Immature natural killer cell (primary cell): ENCODE results near the gene SNX21. TPM values are rescaled to one million over a fixed set of nuclear protein-coding genes. Genes with fewer than 3 reads are reported as not detected.
"Not testable (repeated sequence)": the region's sequence is repeated elsewhere in the genome, so short reads cannot be mapped to it uniquely, and the experiment has no call there.

Experiments
- DNase-seq, 3 donors: peaks; one replicate each; pipeline ENCODE4 v3.0.0; 2022; ENCODE audit warnings: mixed read lengths in 1 of 3
- H3K27ac Mint-ChIP-seq, 6 donors: one replicate each; pipeline ENCODE4 v1.8.0; 2020; ENCODE audit warnings: mixed read lengths in 6 of 6, mild to moderate bottlenecking in 5 of 6, inconsistent platforms in 4 of 6, moderate library complexity in 3 of 6
- H3K27me3 Mint-ChIP-seq, 3 donors: one replicate each; pipeline ENCODE4 v1.8.0; 2020 to 2021; ENCODE audit warnings: low read depth in 3 of 3, mild to moderate bottlenecking in 3 of 3, mixed read lengths in 3 of 3, moderate library complexity in 3 of 3, inconsistent platforms in 1 of 3
- H3K36me3 Mint-ChIP-seq, 3 donors: one replicate each; pipeline ENCODE4 v1.8.0; 2020; ENCODE audit warnings: mixed read lengths in 3 of 3, inconsistent platforms in 2 of 3, mild to moderate bottlenecking in 2 of 3
- H3K4me1 Mint-ChIP-seq, 2 donors: one replicate each; pipeline ENCODE4 v1.8.0; 2020; ENCODE audit warnings: inconsistent platforms in 2 of 2, mild to moderate bottlenecking in 2 of 2, mixed read lengths in 2 of 2, moderate library complexity in 1 of 2
- H3K4me3 Mint-ChIP-seq, 5 donors: one replicate each; pipeline ENCODE4 v1.8.0; 2020; ENCODE audit warnings: mild to moderate bottlenecking in 5 of 5, mixed read lengths in 5 of 5, inconsistent platforms in 3 of 5, moderate library complexity in 3 of 5
- H3K9me3 Mint-ChIP-seq, 6 donors: one replicate each; pipeline ENCODE4 v1.8.0; 2020; ENCODE audit warnings: mild to moderate bottlenecking in 6 of 6, mixed read lengths in 6 of 6, inconsistent platforms in 4 of 6, moderate library complexity in 3 of 6
- polyA plus RNA-seq, 3 donors: library from polyadenylated mRNA; unstranded; fragments of 300-500 nt; fragmentation: Illumina TruSeq; gene quantifications; one replicate each; pipeline ENCODE4 v1.2.3, GENCODE V29; 2021

SNX21 gene, protein sequence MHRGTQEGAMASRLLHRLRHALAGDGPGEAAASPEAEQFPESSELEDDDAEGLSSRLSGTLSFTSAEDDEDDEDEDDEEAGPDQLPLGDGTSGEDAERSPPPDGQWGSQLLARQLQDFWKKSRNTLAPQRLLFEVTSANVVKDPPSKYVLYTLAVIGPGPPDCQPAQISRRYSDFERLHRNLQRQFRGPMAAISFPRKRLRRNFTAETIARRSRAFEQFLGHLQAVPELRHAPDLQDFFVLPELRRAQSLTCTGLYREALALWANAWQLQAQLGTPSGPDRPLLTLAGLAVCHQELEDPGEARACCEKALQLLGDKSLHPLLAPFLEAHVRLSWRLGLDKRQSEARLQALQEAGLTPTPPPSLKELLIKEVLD
- polyA plus RNA-seq, result 1 to 10 TPM; 1.6 to 2.5 (median 2.2) TPM

DNA sequence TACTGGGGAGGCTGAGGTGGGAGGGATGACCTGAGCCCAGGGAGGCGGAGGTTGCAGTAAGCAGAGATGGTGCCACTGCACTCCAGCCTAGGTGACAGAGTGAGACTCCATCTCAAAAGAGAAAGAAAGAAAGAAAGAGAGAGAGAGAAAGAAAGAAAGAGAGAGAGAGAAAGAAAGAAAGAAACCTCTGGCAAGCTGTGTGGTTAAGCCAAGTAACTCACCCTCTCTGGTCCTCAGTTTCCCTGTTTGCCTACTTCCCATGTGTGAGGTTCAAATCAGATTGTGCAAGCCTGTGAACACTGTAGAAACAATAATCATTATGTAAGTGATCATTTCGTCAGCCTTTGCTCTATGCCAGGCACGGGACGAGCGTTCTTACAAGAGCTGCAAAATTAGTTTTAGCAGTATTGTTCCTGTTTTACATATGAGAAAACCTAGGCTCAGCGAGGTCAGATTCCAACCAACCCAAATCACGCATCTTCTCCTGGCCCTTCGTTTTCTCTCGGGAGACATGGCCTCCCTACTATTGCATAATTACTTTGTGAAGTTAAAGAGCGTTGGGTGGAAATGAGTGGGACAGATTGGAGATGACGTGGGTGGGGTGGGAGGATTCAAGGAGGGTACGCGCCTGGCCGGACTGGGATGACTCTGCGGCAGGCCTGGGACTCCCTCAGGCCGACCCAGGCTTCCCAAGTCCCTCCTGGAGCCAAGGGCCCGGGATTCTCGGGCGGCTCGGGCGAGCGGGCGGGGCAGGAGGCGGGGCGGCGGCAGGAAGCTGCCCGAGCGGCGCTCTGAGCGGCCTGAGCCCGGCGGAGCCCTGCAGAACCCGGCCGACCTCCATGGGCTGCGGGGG is at the start of gene SNX21:
TSS of gene SNX21 (plus strand) at position 770 of the 853 bp plus-strand sequence. CDS start 121 bp downstream, outside the sequence.
- peaks cover 9 to 12% of the 10 kb centered on the region in 2 donors for H3K4me1 Mint-ChIP-seq
- no peaks in the 10 kb centered on the region for H3K27me3 Mint-ChIP-seq
- H3K9me3 Mint-ChIP-seq, result peaks cover 0 to under 1% (median 0%) of the 10 kb centered on the region in 6 donors
- H3K36me3 Mint-ChIP-seq, result no peaks in the 10 kb centered on the region
- peak within 1 kb of the TSS; percentile 75 to 86 (median 83) for H3K4me3 Mint-ChIP-seq
- peak; percentile 15 to 31 (median 30) for DNase-seq
- H3K27ac Mint-ChIP-seq, result peak within 1 kb of the TSS in 3 of 6 donors; percentile 3 to 66 (median 32)

DNA sequence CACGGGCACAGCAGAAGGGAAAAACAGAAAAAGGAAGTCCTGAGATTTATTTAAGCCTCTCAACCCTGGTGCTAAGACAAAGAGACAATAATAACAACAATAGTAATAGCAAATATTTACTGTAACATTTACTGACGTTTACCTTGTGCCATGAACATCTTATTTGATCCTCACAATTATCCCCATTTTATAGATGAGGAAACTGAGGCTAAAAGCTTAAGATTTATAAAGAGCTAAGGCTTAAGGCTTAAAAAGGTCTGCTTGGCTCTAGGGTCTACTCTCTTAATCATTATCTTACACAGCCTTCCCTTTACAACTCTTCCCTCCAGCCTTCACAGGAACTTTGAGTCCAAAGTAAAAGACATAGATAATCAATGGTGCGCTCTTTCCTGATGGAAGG is 45.2 kb upstream of the SNX21 start:
- no peak for DNase-seq
- Mint-ChIP-seq H3K36me3 (peaks cover 0 to 3% (median 0%) of the 10 kb centered on the region in 3 donors), H3K27me3 (peaks cover 3 to 12% (median 8%) of the 10 kb centered on the region in 3 donors), H3K9me3 (no peaks in the 10 kb centered on the region), H3K27ac (no peak overlapping the region), H3K4me1 (peaks cover 14 to 15% of the 10 kb centered on the region in 2 donors), H3K4me3 (no peak overlapping the region)

DNA sequence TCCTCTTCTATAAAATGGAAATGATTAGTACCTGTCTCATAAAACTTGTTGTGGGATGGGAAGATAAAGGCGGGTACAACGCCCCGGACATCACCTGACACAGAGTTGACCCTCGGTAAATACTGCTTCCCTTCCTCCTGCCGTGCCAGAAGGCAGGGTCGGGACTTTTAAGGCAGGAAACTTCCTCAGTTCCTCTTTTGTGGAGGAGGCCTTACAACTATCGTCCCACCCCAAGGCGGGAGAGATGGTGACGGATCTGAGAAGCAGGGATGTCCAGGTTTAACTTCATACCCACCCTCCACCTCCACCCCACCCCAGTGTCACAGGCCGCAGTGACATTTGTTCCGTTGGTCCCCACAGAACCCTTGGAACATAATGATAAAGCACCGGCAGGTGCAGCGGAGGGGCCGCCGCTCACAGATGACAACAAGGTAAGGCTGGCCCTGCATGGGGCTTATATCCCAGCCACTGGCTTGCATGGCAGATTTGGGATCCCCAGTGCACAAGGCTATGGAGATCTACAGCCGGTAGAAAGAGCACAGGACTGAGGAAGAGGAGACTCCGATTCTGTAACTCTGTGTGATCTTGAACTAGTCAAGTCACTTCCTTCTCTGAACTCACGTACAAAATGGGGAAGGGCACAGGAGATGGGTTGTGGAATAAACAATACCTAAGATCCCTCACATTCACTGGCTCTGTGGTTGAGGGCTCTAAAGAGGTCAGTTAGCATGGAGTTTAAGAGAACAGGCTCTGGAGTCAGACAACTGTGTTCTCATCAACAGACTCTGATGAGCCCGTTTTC is 41.1 kb upstream of the SNX21 start:
- peak overlapping the region; percentile 75 to 96 (median 86) for H3K27ac Mint-ChIP-seq
- peak in 1 of 3 donors; percentile 10 for DNase-seq
- peaks cover 14 to 19% (median 16%) of the 10 kb centered on the region in 3 donors for H3K36me3 Mint-ChIP-seq
- peaks cover 3 to 5% (median 5%) of the 10 kb centered on the region in 3 donors for H3K27me3 Mint-ChIP-seq
- H3K9me3 Mint-ChIP-seq, result no peaks in the 10 kb centered on the region
- H3K4me3 Mint-ChIP-seq, result peak overlapping the region; percentile 86 to 96 (median 92)
- H3K4me1 Mint-ChIP-seq, result peaks cover 15 to 20% of the 10 kb centered on the region in 2 donors

DNA sequence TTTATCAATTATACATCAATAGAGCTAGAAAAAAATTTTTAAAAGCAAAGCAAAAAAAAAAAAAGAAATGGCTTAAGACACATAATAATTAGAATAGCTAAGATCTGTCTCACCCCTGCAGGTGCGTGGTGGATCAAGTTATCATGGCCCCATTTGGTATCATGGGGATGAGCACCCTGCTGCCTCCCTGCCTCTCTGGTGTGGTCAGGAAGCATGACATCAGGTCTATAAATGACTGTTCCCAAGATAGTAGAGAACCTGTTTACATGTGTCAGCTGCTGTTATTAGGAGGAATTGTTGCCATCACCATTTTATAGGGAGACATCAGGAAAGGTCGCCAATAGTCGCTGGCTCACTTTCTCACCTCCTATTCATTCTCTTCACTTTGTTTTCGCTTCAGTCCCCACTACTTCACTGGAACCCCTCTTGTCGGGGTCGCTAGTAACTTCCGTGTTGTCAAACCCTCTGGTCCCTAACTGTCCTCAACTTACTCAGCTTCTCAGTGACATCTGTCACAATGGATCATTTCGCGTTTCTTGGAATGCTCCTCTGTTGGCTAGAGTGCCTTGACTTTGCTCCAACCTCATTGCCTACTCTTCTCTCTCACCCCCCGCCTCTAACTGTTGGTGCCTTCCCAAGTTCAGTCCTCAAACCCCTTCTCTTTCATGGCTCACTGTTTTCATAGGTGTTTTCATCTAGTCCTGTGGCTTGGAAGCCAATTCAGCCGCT is 37.1 kb upstream of the SNX21 start:
- H3K9me3 Mint-ChIP-seq, result no peaks in the 10 kb centered on the region
- peaks cover 14 to 20% (median 18%) of the 10 kb centered on the region in 3 donors for H3K36me3 Mint-ChIP-seq
- peak overlapping the region in 2 of 6 donors; percentile 11 to 44 for H3K27ac Mint-ChIP-seq

DNA sequence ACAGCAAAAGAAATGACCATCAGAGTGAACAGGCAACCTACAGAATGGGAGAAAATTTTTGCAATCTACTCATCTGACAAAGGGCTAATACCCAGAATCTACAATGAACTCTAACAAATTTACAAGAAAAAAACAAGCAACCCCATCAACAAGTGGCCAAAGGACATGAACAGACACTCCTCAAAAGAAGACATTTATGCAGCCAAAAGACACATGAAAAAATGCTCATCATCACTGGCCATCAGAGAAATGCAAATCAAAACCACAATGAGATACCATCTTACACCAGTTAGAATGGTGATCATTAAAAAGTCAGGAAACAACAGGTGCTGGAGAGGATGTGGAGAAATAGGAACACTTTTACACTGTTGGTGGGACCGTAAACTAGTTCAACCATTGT is 36.1 kb upstream of the SNX21 start:
- DNase-seq, H3K4me3 Mint-ChIP-seq, H3K27me3 Mint-ChIP-seq, H3K9me3 Mint-ChIP-seq: not testable (repeated sequence)
- Mint-ChIP-seq H3K36me3 (peaks cover 21 to 28% (median 23%) of the 10 kb centered on the region in 3 donors), H3K4me1 (peaks cover 20 to 28% of the 10 kb centered on the region in 2 donors), H3K27ac (peak overlapping the region in 2 of 6 donors; percentile 15 to 17)

More for the DNA sequence above, 37.1 kb upstream of the SNX21 start:
- H3K27me3 Mint-ChIP-seq, result peaks cover 3 to 5% (median 3%) of the 10 kb centered on the region in 3 donors
- DNase-seq, result no peak
- no peak overlapping the region for H3K4me3 Mint-ChIP-seq
- peaks cover 26 to 34% of the 10 kb centered on the region in 2 donors for H3K4me1 Mint-ChIP-seq

DNA sequence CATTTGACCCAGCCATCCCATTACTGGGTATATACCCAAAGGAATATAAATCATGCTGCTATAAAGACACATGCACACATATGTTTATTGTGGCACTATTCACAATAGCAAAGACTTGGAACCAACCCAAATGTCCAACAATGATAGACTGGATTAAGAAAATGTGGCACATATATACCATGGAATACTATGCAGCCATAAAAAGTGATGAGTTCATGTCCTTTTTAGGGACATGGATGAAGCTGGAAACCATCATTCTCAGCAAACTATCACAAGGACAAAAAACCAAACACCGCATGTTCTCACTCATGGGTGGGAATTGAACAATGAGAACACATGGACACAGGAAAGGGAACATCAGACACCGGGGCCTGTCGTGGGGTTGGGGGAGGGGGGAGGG is 35.6 kb upstream of the SNX21 start:
- not testable (repeated sequence) for H3K9me3 Mint-ChIP-seq, H3K27me3 Mint-ChIP-seq, DNase-seq, H3K4me3 Mint-ChIP-seq, H3K27ac Mint-ChIP-seq
- peaks cover 15 to 23% of the 10 kb centered on the region in 2 donors for H3K4me1 Mint-ChIP-seq
- peaks cover 21 to 31% (median 25%) of the 10 kb centered on the region in 3 donors for H3K36me3 Mint-ChIP-seq

DNA sequence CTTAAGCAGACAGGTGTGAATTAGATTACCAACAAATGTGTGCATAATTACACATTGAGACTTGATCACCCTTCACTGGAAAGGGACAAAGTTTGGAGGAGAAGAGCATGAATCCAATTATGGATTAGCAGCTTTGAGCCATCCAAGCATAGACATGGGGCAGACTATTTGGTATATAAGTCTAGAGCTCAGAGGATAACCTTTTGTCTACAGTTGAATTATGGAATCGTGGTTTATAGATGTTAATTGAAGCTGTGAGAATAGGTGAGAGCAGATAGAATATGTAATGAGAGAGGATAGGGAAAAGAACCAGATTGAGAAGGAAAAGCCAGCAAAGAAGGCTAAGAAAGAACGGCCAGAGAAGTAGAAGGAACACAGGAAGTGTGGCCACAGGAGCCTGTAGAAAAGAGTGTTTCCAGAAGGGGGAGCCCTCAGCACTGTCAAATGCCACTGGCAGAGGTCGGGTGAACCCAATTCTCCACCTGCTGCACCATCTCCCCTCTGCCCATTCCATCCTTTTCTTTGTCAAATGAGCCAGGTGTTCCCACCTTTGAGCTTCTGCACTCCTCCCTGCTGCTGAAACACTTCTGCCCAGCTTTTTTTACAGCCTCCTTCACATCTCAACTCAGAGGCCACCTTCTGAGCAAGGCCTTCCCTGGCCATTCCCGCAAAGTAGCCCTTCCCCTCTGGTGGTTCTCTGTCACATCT is 34.5 kb upstream of the SNX21 start:
- peak; percentile 55 to 65 (median 60) for DNase-seq
- H3K4me1 Mint-ChIP-seq, result peaks cover 13 to 22% of the 10 kb centered on the region in 2 donors
- H3K4me3 Mint-ChIP-seq, result peak overlapping the region; percentile 34 to 66 (median 51)
- no peaks in the 10 kb centered on the region for H3K9me3 Mint-ChIP-seq
- peaks cover 26 to 42% (median 29%) of the 10 kb centered on the region in 3 donors for H3K36me3 Mint-ChIP-seq
- H3K27ac Mint-ChIP-seq, result peak overlapping the region; percentile 0 to 80 (median 56)
- no peaks in the 10 kb centered on the region for H3K27me3 Mint-ChIP-seq

DNA sequence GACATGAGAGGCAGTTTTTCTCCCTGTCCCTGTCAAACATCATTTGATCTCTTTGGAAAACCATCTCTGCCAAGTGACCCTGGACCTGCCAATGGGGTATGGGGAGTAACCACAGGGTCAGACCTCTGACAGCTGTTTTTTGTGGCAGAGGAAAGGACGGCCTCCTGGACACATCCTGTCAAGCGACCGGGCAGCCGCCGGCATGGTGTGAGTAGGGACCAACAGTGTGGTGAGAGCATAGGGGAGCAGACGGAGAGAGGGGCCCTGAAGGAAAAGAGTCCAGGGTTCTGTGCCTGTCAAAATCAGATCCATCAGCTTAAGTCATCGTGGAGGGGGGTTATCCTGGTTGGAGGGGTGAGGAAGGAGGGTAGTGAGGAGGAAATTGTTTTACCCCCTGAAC is 31.7 kb upstream of the SNX21 start:
- Mint-ChIP-seq H3K36me3 (peaks cover 23 to 46% (median 25%) of the 10 kb centered on the region in 3 donors), H3K27me3 (no peaks in the 10 kb centered on the region), H3K4me1 (peaks cover 13 to 16% of the 10 kb centered on the region in 2 donors), H3K9me3 (no peaks in the 10 kb centered on the region), H3K4me3 (no peak overlapping the region), H3K27ac (no peak overlapping the region)
- DNase-seq, result no peak

DNA sequence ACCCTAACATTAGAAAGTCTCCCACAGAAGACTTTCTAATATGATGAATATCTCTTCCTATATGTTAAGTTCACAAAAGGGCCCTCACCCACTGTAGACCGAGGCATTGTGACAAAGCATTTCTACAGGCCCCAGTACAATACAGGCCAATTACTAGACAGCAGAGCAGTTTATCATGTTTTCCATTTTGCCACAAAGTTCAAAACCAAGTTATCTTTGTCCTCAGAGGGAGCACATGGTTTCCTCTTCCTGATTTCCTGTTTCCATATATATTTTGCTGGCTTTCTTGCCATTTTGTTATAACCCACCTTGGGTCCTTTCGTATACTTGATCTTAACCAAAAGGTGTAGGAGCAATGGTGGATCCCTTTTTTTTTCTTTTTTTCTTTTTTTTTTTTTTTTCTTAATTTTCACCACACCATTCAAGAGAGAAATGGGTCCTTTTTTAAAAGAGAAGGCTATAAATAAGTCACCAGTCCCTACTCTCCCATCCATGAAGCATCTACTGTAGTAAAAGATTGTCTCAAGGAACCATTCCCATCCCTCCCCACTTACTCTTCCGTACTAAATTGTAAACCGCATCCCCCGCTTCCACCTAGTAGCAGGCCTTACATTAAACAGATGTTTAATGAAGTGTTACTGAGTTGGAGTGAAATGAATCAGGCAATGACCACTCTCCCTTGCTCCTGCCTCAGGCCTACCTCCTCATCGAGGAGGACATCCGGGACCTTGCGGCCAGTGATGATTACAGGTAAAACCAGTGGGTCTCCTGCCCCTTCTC is 23.2 kb upstream of the SNX21 start:
- no peaks in the 10 kb centered on the region for H3K9me3 Mint-ChIP-seq
- H3K27ac Mint-ChIP-seq, result peak overlapping the region in 1 of 6 donors; percentile 6
- DNase-seq, result no peak
- peaks cover 13 to 25% of the 10 kb centered on the region in 2 donors for H3K4me1 Mint-ChIP-seq
- peaks cover 9 to 13% (median 11%) of the 10 kb centered on the region in 3 donors for H3K36me3 Mint-ChIP-seq
- H3K27me3 Mint-ChIP-seq, result peaks cover 3 to 7% (median 5%) of the 10 kb centered on the region in 3 donors
- H3K4me3 Mint-ChIP-seq, result no peak overlapping the region

DNA sequence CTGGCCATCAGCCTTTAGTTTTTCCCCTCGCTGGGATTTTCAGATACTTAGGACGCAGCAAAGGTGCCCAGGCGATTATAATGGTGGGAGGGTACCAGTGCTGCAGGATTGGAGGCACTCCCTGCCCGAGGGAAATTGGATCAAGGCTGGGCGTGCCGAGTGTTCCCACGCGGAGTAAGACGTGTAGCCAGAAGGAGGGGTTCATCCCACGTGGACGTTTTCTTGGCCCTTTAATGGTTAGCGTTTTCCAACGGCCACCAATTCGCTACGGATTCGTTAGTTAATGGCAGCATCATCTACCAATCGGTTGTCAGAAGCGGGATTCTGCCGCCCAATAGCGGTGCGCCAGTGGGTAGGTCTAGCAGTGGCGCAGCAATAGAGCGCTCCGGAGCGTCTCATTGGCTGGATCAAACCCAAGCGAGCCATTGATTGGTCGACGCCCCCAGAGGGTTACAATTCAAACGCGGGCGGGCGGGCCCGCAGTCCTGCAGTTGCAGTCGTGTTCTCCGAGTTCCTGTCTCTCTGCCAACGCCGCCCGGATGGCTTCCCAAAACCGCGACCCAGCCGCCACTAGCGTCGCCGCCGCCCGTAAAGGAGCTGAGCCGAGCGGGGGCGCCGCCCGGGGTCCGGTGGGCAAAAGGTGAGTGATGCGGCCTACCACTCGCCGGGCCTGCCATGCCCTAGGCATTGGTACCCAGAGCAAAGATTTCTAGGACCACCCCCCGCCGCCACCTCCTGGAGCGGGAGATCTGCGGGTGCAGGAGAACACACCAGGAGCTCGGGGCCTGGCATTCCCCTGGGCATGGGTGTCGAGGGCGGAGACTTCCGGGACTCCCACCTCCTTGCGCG is 21.2 kb upstream of the SNX21 start, which contains the start of gene UBE2C:
TSS of gene UBE2C (plus strand) at position 488 of the 849 bp plus-strand sequence. CDS start at position 540, 52 bp downstream.
- peaks cover 5 to 9% (median 9%) of the 10 kb centered on the region in 3 donors for H3K36me3 Mint-ChIP-seq

DNA sequence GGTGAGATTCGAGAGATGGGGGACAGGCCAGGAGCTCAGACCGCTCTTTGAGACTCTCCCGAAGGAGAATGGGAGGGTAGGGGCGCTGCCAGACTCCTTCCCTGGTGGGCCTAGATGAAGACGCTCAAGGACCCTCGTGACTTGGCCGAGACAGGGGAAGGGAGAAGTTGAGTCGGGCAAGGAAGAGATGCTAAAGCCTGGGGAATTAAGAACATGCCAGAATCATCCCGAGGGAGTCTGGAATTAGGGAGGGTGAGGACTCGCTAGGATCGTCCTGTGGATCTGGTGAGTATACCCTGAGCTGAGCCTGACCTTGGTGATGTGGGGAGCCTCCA is 20.6 kb upstream of the SNX21 start:
- Mint-ChIP-seq H3K27me3 (peaks cover 3 to 7% (median 5%) of the 10 kb centered on the region in 3 donors), H3K4me3 (peak overlapping the region; percentile 84 to 88 (median 85)), H3K9me3 (no peaks in the 10 kb centered on the region), H3K4me1 (peaks cover 13 to 25% of the 10 kb centered on the region in 2 donors), H3K27ac (peak overlapping the region in 1 of 6 donors; percentile 81), H3K36me3 (peaks cover 5 to 9% (median 9%) of the 10 kb centered on the region in 3 donors)
- DNase-seq, result no peak

More for the DNA sequence above, 21.2 kb upstream of the SNX21 start, which contains the start of gene UBE2C:
- DNase-seq, result peak; percentile 94
- Mint-ChIP-seq H3K9me3 (no peaks in the 10 kb centered on the region), H3K27me3 (peaks cover 3 to 7% (median 5%) of the 10 kb centered on the region in 3 donors), H3K4me3 (peak within 1 kb of the TSS; percentile 84 to 88 (median 85)), H3K4me1 (peaks cover 13 to 25% of the 10 kb centered on the region in 2 donors), H3K27ac (peak within 1 kb of the TSS; percentile 46 to 81 (median 74))
